ENCODE results near the gene UBAP1. TPM values are rescaled to one million over a fixed set of nuclear protein-coding genes. Genes with fewer than 3 reads are reported as not detected.
"Not testable (repeated sequence)": the region's sequence is repeated elsewhere in the genome, so short reads cannot be mapped to it uniquely, and the experiment has no call there.

UBAP1 gene
- total RNA-seq, 1 donor: 57.1 TPM

DNA sequence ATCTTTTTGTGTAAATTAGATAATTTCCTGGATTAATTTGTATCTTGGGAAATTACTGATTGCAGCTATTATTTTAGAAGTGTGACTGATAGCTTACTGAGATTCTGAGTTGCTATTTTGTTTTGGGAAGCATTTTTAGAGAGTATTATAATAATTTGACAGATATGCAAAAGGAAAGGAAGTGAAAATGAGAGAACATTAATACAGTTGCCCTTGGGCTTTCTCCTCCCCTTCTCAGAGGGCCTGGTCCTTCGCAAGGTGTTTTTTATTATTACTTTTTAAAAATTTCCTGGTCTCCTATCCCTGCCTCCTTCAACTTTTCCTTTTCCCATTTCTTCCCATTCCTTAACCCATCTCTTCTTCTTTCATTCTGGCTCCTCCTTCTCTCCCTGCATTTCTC lies 32.6 kb downstream of the UBAP1 start:
- H3K4me3 ChIP-seq (ENCODE audit: low read depth, low read length): no peak overlapping the region
- DNase-seq (ENCODE audit: low read depth): no peak
- TF ChIP-seq CTCF (IDR thresholded peaks at IDR 0.05; ENCODE audit: insufficient read depth, low read length): no peak

GRCh38 chr9:34214354-34215000 lies 35.6 kb downstream of the UBAP1 start:
- H3K4me3 ChIP-seq (ENCODE audit: low read depth, low read length); DNase-seq (ENCODE audit: low read depth): not testable (repeated sequence)

GRCh38 chr9:34216325-34216724 lies 37.5 kb downstream of the UBAP1 start:
- H3K4me3 ChIP-seq (ENCODE audit: low read depth, low read length): no peak overlapping the region

DNA sequence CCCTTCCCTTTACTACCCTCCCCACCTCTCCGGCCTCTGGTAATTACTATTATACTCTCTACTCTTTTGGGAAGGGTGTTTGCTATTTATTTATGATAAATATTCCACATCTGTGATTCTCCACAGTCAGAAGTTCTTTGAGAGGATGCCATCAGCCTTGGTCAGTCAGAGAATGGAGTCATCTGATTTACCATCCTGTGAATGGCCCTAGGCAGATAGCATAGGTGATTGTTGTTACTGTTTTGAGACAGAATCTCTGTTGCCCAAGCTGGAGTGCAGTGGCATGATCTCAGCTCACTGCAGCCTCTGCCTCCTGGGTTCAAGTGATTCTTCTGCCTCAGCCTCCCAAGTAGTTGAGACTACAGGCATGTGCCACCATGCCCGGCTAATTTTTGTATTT lies 38.2 kb downstream of the UBAP1 start:
- H3K4me3 ChIP-seq (ENCODE audit: low read depth, low read length); DNase-seq (ENCODE audit: low read depth): not testable (repeated sequence)

More at GRCh38 chr9:34216325-34216724, 37.5 kb downstream of the UBAP1 start:
- DNase-seq (ENCODE audit: low read depth): no peak
- no peak for TF ChIP-seq CTCF (IDR thresholded peaks at IDR 0.05; ENCODE audit: insufficient read depth, low read length)

DNA sequence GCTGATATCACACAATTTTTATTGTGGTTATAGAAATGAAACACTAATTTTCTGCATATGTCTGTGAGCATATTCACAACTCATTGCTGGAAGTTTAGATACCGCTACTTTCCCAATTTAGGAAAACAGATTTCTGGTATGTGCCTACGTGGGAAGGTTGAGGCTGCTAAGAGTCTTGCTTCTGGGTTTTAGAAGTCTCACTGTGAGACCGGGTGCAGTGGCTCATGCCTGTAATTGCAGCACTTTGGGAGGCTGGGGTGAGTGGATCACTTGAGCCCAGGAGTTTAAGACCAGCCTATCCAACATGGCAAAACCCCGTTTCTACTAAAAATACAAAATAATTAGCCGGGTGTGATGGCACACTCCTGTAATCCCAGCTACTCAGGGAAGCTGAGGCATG lies 39.6 kb downstream of the UBAP1 start:
- DNase-seq (ENCODE audit: low read depth): no peak
- H3K4me3 ChIP-seq (ENCODE audit: low read depth, low read length): no peak overlapping the region
- no peak for TF ChIP-seq CTCF (IDR thresholded peaks at IDR 0.05; ENCODE audit: insufficient read depth, low read length)

- TF ChIP-seq CTCF (IDR thresholded peaks at IDR 0.05; ENCODE audit: insufficient read depth, low read length): no peak
- DNase-seq (ENCODE audit: low read depth): no peak
- H3K4me3 ChIP-seq (ENCODE audit: low read depth, low read length): no peak overlapping the region
Measured at GRCh38 chr9:34219421-34219820, 40.6 kb downstream of the UBAP1 start.

DNA sequence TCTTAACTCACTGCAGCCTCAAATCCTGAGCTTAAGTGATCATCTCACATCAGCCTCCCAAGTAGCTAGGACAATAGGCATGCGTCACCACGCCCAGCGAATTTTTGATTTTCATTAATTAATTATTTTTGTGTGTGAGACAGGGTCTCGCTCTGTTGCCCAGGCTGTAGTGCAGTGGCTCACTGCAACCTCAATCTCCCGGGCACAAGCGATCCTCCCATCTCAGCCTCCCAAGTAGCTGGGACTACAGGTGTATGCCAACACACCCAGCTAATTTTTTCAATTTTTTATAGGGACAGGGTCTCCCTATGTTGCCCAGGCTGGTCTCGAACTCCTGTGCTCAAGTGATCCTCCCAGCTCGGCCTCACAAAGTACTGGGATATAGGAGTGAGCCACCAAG lies 41.4 kb downstream of the UBAP1 start:
- no peak for DNase-seq (ENCODE audit: low read depth)
- no peak overlapping the region for H3K4me3 ChIP-seq (ENCODE audit: low read depth, low read length)
- TF ChIP-seq CTCF (IDR thresholded peaks at IDR 0.05; ENCODE audit: insufficient read depth, low read length): no peak

GRCh38 chr9:34224349-34224748 lies 45.5 kb downstream of the UBAP1 start:
- no peak overlapping the region for H3K4me3 ChIP-seq (ENCODE audit: low read depth, low read length)
- no peak for TF ChIP-seq CTCF (IDR thresholded peaks at IDR 0.05; ENCODE audit: insufficient read depth, low read length)
- no peak for DNase-seq (ENCODE audit: low read depth)

DNA sequence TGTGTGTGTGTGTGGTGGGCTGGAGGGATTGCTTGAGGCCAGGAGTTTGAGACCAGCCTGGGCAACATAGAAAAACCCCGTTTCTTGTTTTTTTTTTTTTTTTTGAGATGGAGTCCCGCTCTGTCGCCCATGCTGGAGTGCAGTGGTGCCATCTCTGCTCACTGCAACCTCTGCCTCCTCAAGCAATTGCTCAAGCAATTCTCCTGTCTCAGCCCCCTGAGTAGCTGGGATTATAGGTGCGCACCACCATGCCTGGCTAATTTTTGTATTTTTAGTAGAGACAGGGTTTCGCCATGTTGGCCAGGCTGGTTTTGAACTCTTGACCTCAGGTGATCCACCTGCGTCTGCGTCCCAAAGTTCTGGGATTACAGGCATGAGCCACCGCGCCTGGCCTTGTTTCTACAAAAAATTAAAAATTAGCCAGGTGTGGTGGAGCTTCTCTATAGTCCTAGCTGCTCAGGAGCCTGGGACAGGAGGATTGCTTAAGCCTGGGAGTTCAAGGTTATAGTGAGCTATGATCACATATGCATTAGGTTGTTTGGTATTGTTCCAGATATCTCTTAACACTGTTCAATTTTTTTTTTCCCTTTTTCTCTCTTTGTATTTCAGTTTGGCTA lies 47.4 kb downstream of the UBAP1 start:
- not testable (repeated sequence) for DNase-seq (ENCODE audit: low read depth); H3K4me3 ChIP-seq (ENCODE audit: low read depth, low read length)

All from fibroblast of the aortic adventitia (primary cell).